Motor neuron (in vitro differentiated cells): ENCODE measurements around the gene MRGPRE. TPM values are rescaled to one million over a fixed set of nuclear protein-coding genes. Genes with fewer than 3 reads are reported as not detected.
"Not testable (repeated sequence)": the region's sequence is repeated elsewhere in the genome, so short reads cannot be mapped to it uniquely, and the experiment has no call there.

ENCODE experiments used
- ATAC-seq, 8 experiments: fragments of 200-7000 bp; cut with Tn5 transposase; replicated peaks in 6 of 8; 2 replicates each; pipeline ENCODE4 v1.8.0; 2021; ENCODE audit warnings: mild to moderate bottlenecking in 8 of 8, moderate library complexity in 8 of 8
- H3K27ac ChIP-seq, 2 donors: fragments of 250-450 bp; sonication (Bioruptor Pico); 2 replicates each; pipeline ENCODE4 v1.9.0; 2021; ENCODE audit warnings: antibody characterized with exemption in 2 of 2, mild to moderate bottlenecking in 2 of 2, moderate library complexity in 1 of 2
- H3K4me1 ChIP-seq, 2 donors: fragments of 250-450 bp; sonication (Bioruptor Pico); replicated peaks in 1 of 2; 2 replicates each; pipeline ENCODE4 v1.6.1; 2021; ENCODE audit warnings: antibody characterized with exemption in 2 of 2, mild to moderate bottlenecking in 2 of 2, moderate library complexity in 1 of 2
- H3K4me3 ChIP-seq, 5 donors: fragments of 250-450 bp; sonication (Bioruptor Pico); 2 replicates each; pipeline ENCODE4 v1.9.0; 2021; ENCODE audit warnings: antibody characterized with exemption in 5 of 5, mild to moderate bottlenecking in 5 of 5, moderate library complexity in 4 of 5
- WGBS, 10 experiments: fragments of 450-650 bp; shearing (Covaris generic); methylation state at CpG; one replicate each; pipeline ENCODE4 v1.0.0; 2022; 5-methylcytosine and 5-hydroxymethylcytosine counted together
- in situ Hi-C, 9 experiments: fragments of 400-800 bp; cut with MboI; loops; one replicate each; pipeline ENCODE4 v1.15.0; 2021; ENCODE audit warnings: low sequenced_read_pairs in 9 of 9, low pct_unique_long_range_greater_than_20kb in 2 of 9; ENCODE audit not compliant: unreplicated experiment in 9 of 9
- total RNA-seq, 8 experiments: library from RNA; unstranded; fragments of 300-600 nt; gene quantifications; 2 replicates each; pipeline versions ENCODE4 v1.2.3 to v1.2.4, GENCODE V29; 2022

MRGPRE gene
- total RNA-seq, result under 1 TPM in 3 of 8 experiments, not detected in 5; 0.31 to 0.85 (median 0.36) TPM

- H3K4me3 ChIP-seq, result no peak within 1 kb of the TSS
- ATAC-seq, result peak in 7 of 8 experiments; percentile 3 to 94 (median 58)
- 7 to 100% (median 82%) methylated on average over 2 to 18 of the region's 39 CpGs; no CpG with 5 or more reads in 4 of the 10 experiments for whole genome bisulfite sequencing, 10 experiments
- H3K27ac ChIP-seq, result no peak within 1 kb of the TSS
- no peaks in the 10 kb centered on the region for H3K4me1 ChIP-seq
- in situ Hi-C loops, result loop anchor here in 1 of 9 experiments (25.0 kb wide), 1 partner anchor 130 kb away; no protein-coding TSS in a partner anchor
Observed at GRCh38 chr11:3231851-3232744, at the start of gene MRGPRE. TSS of gene MRGPRE (minus strand) at chr11:3232417. CDS start at chr11:3228799, 3,618 bp downstream.

- ATAC-seq, H3K4me3 ChIP-seq, H3K27ac ChIP-seq, in situ Hi-C loops, H3K4me1 ChIP-seq: not testable (repeated sequence)
- WGBS, 10 experiments, result no CpG with 5 or more reads among the region's 10 CpGs
Observed at GRCh38 chr11:3281146-3281545, 48.9 kb upstream of the MRGPRE start.

GRCh38 chr11:3280662-3281061 lies 48.4 kb upstream of the MRGPRE start:
- ATAC-seq, H3K4me3 ChIP-seq, H3K4me1 ChIP-seq, H3K27ac ChIP-seq, in situ Hi-C loops: not testable (repeated sequence)
- no CpG with 5 or more reads among the region's 10 CpGs for WGBS, 10 experiments

- in situ Hi-C loops, result not testable (repeated sequence)
- WGBS, 10 experiments, result no CpG with 5 or more reads among the region's 4 CpGs
Observed at GRCh38 chr11:3278922-3279321, 46.7 kb upstream of the MRGPRE start.

GRCh38 chr11:3273629-3274028 lies 41.4 kb upstream of the MRGPRE start:
- H3K27ac ChIP-seq, in situ Hi-C loops, H3K4me3 ChIP-seq, H3K4me1 ChIP-seq: not testable (repeated sequence)
- ATAC-seq, result peak in 2 of 8 experiments; percentile 54 to 65
- WGBS, 10 experiments, result no CpG with 5 or more reads among the region's 8 CpGs

More at GRCh38 chr11:3278922-3279321, 46.7 kb upstream of the MRGPRE start:
- H3K4me1 ChIP-seq, H3K27ac ChIP-seq, H3K4me3 ChIP-seq: not testable (repeated sequence)
- ATAC-seq, result peak; percentile 35 to 80 (median 52)

- WGBS, 10 experiments, result no CpG with 5 or more reads among the region's 7 CpGs
- H3K27ac ChIP-seq, H3K4me3 ChIP-seq, in situ Hi-C loops, ATAC-seq, H3K4me1 ChIP-seq: not testable (repeated sequence)
Observed at GRCh38 chr11:3262548-3262947, 30.3 kb upstream of the MRGPRE start.

- ATAC-seq, H3K27ac ChIP-seq, H3K4me3 ChIP-seq, H3K4me1 ChIP-seq, in situ Hi-C loops: not testable (repeated sequence)
- no CpG with 5 or more reads among the region's 8 CpGs for WGBS, 10 experiments
Observed at GRCh38 chr11:3261831-3262230, 29.6 kb upstream of the MRGPRE start.

- in situ Hi-C loops, H3K27ac ChIP-seq, H3K4me3 ChIP-seq, ATAC-seq, H3K4me1 ChIP-seq: not testable (repeated sequence)
- 67% methylated on average over 1 of the region's 1 CpG; no CpG with 5 or more reads in 9 of the 10 experiments for WGBS, 10 experiments
Observed at GRCh38 chr11:3257509-3257908, 25.3 kb upstream of the MRGPRE start.

- in situ Hi-C loops, H3K4me1 ChIP-seq, H3K4me3 ChIP-seq: not testable (repeated sequence)
- H3K27ac ChIP-seq, result peak overlapping the region; percentile 78 to 88
- peak in 5 of 8 experiments; percentile 44 to 76 (median 49) for ATAC-seq
- no CpG with 5 or more reads among the region's 12 CpGs for WGBS, 10 experiments
Observed at GRCh38 chr11:3255241-3255640, 23.0 kb upstream of the MRGPRE start.

GRCh38 chr11:3254773-3255172 lies 22.6 kb upstream of the MRGPRE start:
- peak in 6 of 8 experiments; percentile 16 to 96 (median 92) for ATAC-seq
- H3K4me3 ChIP-seq, H3K27ac ChIP-seq, in situ Hi-C loops, H3K4me1 ChIP-seq: not testable (repeated sequence)
- no CpG with 5 or more reads among the region's 14 CpGs for WGBS, 10 experiments

GRCh38 chr11:3245071-3245470 lies 12.9 kb upstream of the MRGPRE start:
- no peak overlapping the region for H3K27ac ChIP-seq
- no peak for ATAC-seq
- in situ Hi-C loops, result loop anchor here in 1 of 9 experiments (25.0 kb wide), 1 partner anchor 117 kb away; no protein-coding TSS in a partner anchor
- no peak overlapping the region for H3K4me3 ChIP-seq
- no peaks in the 10 kb centered on the region for H3K4me1 ChIP-seq

- in situ Hi-C loops, result loop anchor here in 1 of 9 experiments (25.0 kb wide), 1 partner anchor 118 kb away; no protein-coding TSS in a partner anchor
- no peak overlapping the region for H3K27ac ChIP-seq
- ATAC-seq, result no peak
- no peaks in the 10 kb centered on the region for H3K4me1 ChIP-seq
- WGBS, 10 experiments, result 8 to 89% (median 67%) methylated on average over 1 of the region's 1 CpG; no CpG with 5 or more reads in 1 of the 10 experiments
- H3K4me3 ChIP-seq, result no peak overlapping the region
Observed at GRCh38 chr11:3243880-3244279, 11.7 kb upstream of the MRGPRE start.

GRCh38 chr11:3237119-3237518 lies 4.9 kb upstream of the MRGPRE start:
- 50 to 100% (median 91%) methylated on average over 1 to 2 of the region's 2 CpGs; no CpG with 5 or more reads in 2 of the 10 experiments for WGBS, 10 experiments
- ATAC-seq, result no peak
- Histone ChIP-seq H3K27ac (no peak overlapping the region), H3K4me1 (no peaks in the 10 kb centered on the region), H3K4me3 (no peak overlapping the region)
- in situ Hi-C loops, result loop anchor here in 1 of 9 experiments (25.0 kb wide), 1 partner anchor 125 kb away; no protein-coding TSS in a partner anchor
